HG03457 (cell line): ENCODE results near the gene PIP5K1A.
"Not testable (repeated sequence)": the region's sequence is repeated elsewhere in the genome, so short reads cannot be mapped to it uniquely, and the experiment has no call there.

Experiments used
- ATAC-seq: cut with Tn5 transposase; IDR thresholded peaks from one replicate; pipeline ENCODE4 v1.9.1; 2021; ENCODE audit warnings: moderate number of reproducible peaks; ENCODE audit not compliant: unreplicated experiment

PIP5K1A gene, protein sequence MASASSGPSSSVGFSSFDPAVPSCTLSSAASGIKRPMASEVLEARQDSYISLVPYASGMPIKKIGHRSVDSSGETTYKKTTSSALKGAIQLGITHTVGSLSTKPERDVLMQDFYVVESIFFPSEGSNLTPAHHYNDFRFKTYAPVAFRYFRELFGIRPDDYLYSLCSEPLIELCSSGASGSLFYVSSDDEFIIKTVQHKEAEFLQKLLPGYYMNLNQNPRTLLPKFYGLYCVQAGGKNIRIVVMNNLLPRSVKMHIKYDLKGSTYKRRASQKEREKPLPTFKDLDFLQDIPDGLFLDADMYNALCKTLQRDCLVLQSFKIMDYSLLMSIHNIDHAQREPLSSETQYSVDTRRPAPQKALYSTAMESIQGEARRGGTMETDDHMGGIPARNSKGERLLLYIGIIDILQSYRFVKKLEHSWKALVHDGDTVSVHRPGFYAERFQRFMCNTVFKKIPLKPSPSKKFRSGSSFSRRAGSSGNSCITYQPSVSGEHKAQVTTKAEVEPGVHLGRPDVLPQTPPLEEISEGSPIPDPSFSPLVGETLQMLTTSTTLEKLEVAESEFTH

GRCh38 chr1:151198254-151199127, at the start of gene PIP5K1A:
Gene PIP5K1A (plus strand): TSS chr1:151198552. CDS start chr1:151198997, 445 bp downstream.
- ATAC-seq: peak; percentile 68

GRCh38 chr1:151156515-151156819, 41.9 kb upstream of the PIP5K1A start, which contains the start of gene TNFAIP8L2:
Gene TNFAIP8L2 (plus strand): TSS chr1:151156649. CDS start chr1:151158698, 2,049 bp downstream.
- ATAC-seq: peak; percentile 42

DNA sequence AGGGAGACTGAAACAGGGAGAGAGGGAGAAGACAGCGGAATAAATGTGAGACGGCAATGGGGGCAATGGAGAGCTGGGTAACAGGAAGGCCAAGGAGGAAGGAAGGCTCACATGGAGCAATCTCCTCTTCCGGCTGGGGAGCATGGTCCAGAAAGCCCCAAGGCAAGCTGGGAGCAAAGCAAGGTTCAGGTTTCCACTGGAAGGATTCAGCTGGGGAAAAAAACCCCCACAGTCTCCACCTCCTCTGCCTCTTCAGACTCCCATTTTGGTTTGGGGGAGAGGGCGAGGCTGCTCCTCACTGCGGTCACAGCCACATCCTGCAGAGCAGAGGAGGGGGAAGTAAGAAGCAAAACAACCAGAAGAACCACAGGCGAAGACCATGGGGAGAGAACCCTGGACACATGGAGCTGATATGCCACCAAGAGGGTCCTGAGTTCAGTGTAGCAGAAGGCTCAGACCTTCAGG, 41.3 kb upstream of the PIP5K1A start:
- ATAC-seq: no peak

DNA sequence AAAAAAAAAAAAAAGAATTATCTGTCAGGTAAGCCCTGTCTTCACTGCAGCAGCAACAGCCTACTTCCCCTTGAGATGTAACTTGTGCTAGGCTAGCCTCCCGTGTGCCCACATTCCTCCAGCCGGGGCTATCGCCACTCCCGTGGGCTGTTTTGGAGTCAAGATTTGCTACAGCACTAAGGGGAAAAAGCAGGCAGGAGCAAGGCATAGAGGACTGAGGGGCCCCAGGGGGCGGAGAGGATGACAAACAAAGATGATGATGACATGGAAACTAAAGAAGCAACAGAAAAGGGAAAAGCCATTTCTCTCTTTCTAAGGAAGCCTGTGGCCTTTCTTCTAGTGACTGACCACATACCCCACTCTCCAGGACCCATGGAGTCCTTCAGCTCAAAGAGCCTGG, 40.0 kb upstream of the PIP5K1A start:
- no peak for ATAC-seq

GRCh38 chr1:151158751-151159251, 39.6 kb upstream of the PIP5K1A start:
- no peak for ATAC-seq

GRCh38 chr1:151159373-151159772, 39.0 kb upstream of the PIP5K1A start:
- no peak for ATAC-seq

DNA sequence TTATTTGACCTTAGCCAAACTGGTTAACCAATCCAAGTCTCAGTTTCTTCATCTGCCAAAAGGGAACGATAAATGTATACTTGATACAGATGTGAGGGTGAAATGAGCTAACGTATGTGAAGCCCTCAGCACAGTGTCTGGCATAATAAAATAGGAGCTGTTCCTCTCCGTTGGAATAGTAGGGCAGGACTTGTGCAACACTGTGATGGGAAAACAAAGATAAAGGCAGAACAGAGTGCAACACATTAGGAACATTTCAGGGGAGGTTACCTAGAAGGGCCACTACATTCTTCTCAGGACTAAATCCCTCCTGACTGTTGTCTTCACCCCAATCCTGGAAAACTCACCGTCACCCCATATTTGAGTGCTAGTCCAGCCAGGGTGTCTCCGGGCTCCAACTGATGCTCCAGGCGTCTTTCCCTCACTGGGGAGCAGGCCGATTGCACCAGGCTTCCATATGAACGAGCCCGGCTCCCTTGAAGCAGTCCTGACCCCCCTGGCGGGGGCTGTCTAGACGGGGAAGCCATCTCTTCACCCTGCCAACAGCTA, 33.5 kb upstream of the PIP5K1A start:
- no peak for ATAC-seq

GRCh38 chr1:151165281-151165737, 33.0 kb upstream of the PIP5K1A start:
- no peak for ATAC-seq

- ATAC-seq: peak; percentile 63
These were observed 32.4 kb upstream of the PIP5K1A start, which contains the start of the genes LYSMD1 and SCNM1 for GRCh38 chr1:151165738-151166504. Gene LYSMD1 (minus strand): TSS chr1:151165902. CDS start chr1:151165258, 644 bp downstream. Gene SCNM1 (plus strand): TSS chr1:151166144. CDS start chr1:151166153, 9 bp downstream.

- ATAC-seq: no peak
These were observed 31.8 kb upstream of the PIP5K1A start for GRCh38 chr1:151166505-151166956.

DNA sequence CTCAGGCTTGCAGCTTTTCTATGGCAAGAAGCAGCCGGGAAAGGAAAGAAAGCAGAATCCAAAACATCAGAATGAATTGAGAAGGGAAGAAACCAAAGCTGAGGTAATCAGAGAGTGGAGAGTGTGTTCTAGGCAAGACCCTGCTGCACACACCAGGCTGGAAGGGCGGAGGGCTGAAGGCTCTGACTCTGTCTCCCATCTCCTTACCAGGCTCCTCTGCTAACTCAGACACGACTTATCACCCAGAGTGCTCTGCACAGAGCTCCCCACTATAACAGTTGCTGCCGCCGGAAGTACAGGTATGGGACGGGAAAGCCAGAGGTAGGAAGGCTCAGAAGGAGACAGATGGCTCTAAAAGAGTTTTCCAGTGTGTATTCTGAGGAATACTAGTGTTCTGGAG, 31.2 kb upstream of the PIP5K1A start:
- no peak for ATAC-seq

DNA sequence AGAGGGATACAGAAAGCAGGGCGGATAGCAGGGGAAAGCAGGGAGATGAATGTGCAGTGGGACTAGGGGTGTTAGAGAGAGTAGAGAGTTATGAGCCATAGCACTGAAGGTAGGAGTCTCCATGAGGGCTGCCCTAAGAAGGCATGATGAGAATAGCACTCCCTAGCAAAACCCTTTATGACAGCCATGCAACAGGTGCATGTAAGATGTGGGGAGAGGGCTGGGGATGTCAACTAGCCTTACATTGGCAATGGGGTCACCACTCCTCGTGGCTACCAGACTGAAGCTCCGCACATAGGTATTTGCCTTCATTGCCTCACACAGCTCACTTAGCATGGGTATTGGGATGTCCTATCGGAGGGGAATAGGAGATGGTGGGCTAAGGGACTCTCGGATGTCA, 27.2 kb upstream of the PIP5K1A start:
- no peak for ATAC-seq

DNA sequence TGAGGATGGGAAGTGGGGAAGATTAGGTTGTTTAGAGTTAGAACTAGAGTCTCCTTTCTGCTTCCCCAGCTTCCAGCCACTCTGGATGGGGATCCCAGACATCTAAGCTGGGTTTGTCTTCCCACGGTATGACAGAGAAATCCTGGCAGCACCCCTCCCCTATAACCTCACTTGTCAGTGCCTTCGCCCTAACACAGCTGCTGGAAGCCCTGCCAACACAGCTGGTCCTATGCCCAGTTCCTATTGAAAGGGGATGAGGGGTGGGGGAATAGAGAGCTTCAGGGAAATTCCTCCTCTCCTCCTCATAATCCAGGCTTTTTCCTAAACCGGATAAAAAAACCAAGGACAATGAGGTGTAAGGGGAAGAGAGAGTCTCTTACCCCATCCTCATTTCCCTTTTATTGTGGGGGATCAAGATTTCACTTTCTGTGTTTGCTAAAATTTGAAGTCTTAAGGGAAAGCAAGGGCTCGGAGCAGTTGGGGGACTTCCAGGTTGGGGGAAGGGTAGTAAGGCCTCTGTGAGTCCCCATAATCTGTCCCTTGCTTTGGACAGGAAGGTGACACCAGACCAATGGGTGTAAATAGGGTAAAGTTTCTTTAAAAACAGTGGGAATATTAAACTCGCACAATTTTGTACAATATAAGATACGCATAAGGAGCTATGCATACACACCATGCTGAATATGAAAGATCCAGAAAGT, 23.2 kb upstream of the PIP5K1A start:
- no peak for ATAC-seq

GRCh38 chr1:151175863-151176262, 22.5 kb upstream of the PIP5K1A start, which contains the start of gene TMOD4:
Gene TMOD4 (minus strand): TSS chr1:151175981. CDS start chr1:151174875, 1,106 bp downstream.
- ATAC-seq: no peak

DNA sequence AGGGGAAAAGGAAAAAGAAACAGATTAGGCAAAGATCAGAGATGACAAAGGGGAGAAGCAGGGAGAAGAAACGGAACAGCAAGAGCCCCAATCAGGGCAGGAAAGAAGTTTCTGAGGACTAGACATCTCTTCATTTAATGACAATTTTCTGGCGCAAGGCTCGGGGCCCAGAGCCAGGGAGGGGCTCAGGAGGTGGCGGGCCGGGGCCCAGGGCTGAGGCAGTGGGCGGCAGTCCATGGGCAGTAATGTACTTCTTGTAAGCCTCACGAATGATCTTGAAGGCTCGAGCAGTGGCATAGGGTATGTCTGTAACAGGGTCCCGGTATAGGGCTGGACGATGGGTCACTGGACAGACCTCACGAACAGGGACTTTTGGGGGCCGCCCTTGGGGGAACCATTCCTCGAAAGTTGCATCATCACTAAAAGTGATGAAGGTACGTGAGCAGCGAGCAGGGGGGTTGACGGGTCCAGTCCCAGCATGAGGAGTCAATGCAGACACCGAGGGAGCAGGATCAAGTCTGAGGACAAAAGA, 21.8 kb upstream of the PIP5K1A start:
- ATAC-seq: no peak

- ATAC-seq: no peak
These were observed 14.1 kb upstream of the PIP5K1A start for GRCh38 chr1:151184211-151184610.

GRCh38 chr1:151187205-151187604, 11.1 kb upstream of the PIP5K1A start:
- ATAC-seq: no peak

GRCh38 chr1:151188667-151189066, 9.7 kb upstream of the PIP5K1A start:
- not testable (repeated sequence) for ATAC-seq
